Kidney epithelial cell (primary cell): ENCODE data around the gene RSPH3. TPM values are rescaled to one million over a fixed set of nuclear protein-coding genes. Genes with fewer than 3 reads are reported as not detected.
A peak's percentile ranks its signal among the peaks of the same experiment; 100 is the strongest.

Experiments used
- DNase-seq: peaks from one replicate; pipeline ENCODE4 v3.0.0-alpha.2; 2010; ENCODE audit warnings: low read depth
- H3K27me3 ChIP-seq: 2 replicates; pipeline ENCODE4 v1.6.0; 2011; ENCODE audit warnings: low read length; ENCODE audit not compliant: control insufficient read depth, insufficient read depth
- H3K36me3 ChIP-seq: 2 replicates; pipeline ENCODE4 v1.5.1; 2011; ENCODE audit warnings: low read length; ENCODE audit not compliant: control insufficient read depth, insufficient read depth
- H3K4me3 ChIP-seq: 2 replicates; pipeline ENCODE4 v1.5.1; 2011; ENCODE audit warnings: low read depth, mild to moderate bottlenecking, control low read depth, low read length
- CTCF ChIP-seq: IDR thresholded peaks from 2 replicates; pipeline ENCODE4 v1.5.1; 2011; ENCODE audit warnings: mild to moderate bottlenecking, moderate library complexity, low read length, control low read depth, inconsistent platforms; ENCODE audit not compliant: insufficient read depth, poor library complexity, severe bottlenecking
- total RNA-seq: library from RNA; depleted of rRNA; stranded (reverse); fragments of >200 nt; gene quantifications from 2 replicates; pipeline ENCODE4 v1.2.3, GENCODE V29; 2015

The RSPH3 gene
- total RNA-seq, 1 donor from 2014 or later = 8.3 TPM

DNA sequence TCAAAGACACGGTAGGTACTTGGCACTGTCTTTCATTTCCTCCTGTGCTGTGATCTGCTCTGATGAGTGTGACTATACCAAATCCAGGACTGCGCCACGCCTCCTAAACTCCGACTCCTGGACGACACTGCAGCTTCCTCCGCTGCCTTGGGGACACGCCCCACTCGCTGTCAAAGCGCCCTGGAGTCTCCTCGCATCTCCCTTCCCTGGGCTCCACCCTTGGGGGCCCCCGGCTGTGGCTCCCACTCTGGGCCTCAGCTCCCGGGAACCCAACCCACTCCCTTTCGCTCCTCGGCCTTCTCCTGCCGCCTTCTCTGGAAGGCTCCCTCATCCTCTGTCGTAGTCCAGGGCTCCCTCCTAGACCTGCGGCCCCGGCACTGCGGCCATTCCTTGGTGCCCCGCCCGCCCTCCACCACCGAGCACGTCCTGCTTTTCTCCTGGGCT lies 61.2 kb downstream of the RSPH3 start:
- Histone ChIP-seq H3K27me3 (no peaks in the 10 kb centered on the region), H3K36me3 (no peaks in the 10 kb centered on the region), H3K4me3 (no peak overlapping the region)
- no peak for DNase-seq
- TF ChIP-seq CTCF = no peak

DNA sequence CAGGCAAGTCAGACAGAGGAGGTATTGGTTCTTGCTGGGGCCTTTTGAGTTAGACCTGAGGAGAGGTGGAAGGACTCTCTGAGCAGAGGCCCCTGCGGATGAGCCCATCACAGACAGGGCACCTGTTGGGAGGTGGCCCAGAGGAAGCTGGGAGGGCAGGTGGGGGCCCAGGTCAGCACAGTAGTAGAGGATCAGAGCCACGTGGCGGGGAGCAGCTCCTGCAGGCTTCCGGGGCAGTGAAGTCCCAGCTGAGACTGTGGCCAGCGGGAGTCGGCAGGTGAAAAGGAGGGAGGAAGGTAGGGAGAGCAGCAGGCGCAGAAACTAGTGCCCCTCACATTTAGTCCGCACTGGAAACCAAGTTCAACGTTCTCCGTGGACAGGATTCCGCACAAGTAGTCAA lies 61.8 kb downstream of the RSPH3 start:
- Histone ChIP-seq H3K4me3 (no peak overlapping the region), H3K27me3 (no peaks in the 10 kb centered on the region), H3K36me3 (no peaks in the 10 kb centered on the region)
- no peak for DNase-seq
- no peak for TF ChIP-seq CTCF

DNA sequence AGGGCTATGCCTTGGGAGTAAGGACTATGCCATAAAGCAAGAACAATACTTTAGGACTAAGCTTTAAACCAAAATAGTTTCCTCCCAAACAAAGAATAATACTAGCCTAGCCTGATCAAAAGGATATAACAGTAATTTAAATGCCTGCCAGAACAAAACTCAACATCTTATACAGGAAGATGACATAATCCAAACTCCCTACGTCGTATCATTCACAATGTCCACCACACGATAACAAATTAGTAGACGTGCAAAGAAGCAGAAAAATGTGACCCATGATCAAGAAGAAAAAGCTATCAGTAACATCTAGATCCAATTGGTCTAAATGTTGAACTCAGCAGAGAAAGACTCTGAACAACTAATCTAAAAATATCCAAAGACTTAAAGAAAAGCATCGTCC lies 65.8 kb downstream of the RSPH3 start:
- no peak for TF ChIP-seq CTCF
- H3K4me3 ChIP-seq = no peak overlapping the region
- no peaks in the 10 kb centered on the region for H3K36me3 ChIP-seq
- no peaks in the 10 kb centered on the region for H3K27me3 ChIP-seq
- no peak for DNase-seq

GRCh38 chr6:158933079-158933595 lies 66.9 kb downstream of the RSPH3 start:
- no peak overlapping the region for H3K4me3 ChIP-seq
- TF ChIP-seq CTCF = no peak
- H3K36me3 ChIP-seq = no peaks in the 10 kb centered on the region
- no peaks in the 10 kb centered on the region for H3K27me3 ChIP-seq
- DNase-seq = no peak

GRCh38 chr6:158928068-158928467 lies 71.9 kb downstream of the RSPH3 start:
- no peaks in the 10 kb centered on the region for H3K36me3 ChIP-seq
- H3K27me3 ChIP-seq = no peaks in the 10 kb centered on the region
- DNase-seq = no peak
- H3K4me3 ChIP-seq = no peak overlapping the region
- TF ChIP-seq CTCF = no peak

DNA sequence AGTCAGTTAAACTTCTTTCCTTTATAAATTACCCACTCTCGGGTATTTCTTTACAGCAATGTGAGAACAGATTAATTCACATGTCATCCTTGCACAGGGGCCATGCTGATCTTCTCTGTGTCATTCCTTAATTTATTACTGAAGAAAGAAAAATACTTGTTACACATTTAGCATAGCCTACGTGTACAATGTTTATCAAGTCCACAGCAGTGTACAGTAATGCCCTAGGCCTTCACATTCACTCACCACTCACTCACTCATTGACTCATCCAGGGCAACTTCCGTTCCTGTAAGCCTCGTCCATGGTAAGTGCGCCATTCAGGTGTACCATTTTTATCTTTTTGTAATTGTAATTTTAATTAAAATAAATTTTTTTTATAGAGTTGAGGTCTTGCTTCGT lies 73.6 kb downstream of the RSPH3 start:
- TF ChIP-seq CTCF = no peak
- Histone ChIP-seq H3K4me3 (no peak overlapping the region), H3K27me3 (no peaks in the 10 kb centered on the region), H3K36me3 (no peaks in the 10 kb centered on the region)
- peak; percentile 44 for DNase-seq
